K562 (cell line): Measurements from ENCODE around the gene UBE2O. TPM values are rescaled to one million over a fixed set of nuclear protein-coding genes. Genes with fewer than 3 reads are reported as not detected.

Experiments used
- ERF ChIP-seq: fragments of 450-650 bp; formaldehyde crosslinking; IDR thresholded peaks from 2 replicates; pipeline ENCODE4 v1.4.0; 2020; ENCODE audit warnings: mild to moderate bottlenecking, mixed read lengths
- GABPB1 ChIP-seq: sonication (generic); formaldehyde crosslinking; IDR thresholded peaks from 2 replicates; pipeline ENCODE4 v1.8.0; 2022; ENCODE audit warnings: mild to moderate bottlenecking, missing genetic modification reagents
- GATAD2A ChIP-seq: fragments of 450-650 bp; IDR thresholded peaks from 2 replicates; pipeline ENCODE4 v1.6.1; 2017
- HBP1 ChIP-seq: fragments of 450-650 bp; formaldehyde crosslinking; IDR thresholded peaks from 2 replicates; pipeline ENCODE4 v1.4.0; 2022; ENCODE audit warnings: missing genetic modification characterization
- HDAC1 ChIP-seq, 2 experiments: fragments of 450-650 bp; IDR thresholded peaks; 2 replicates each; pipeline ENCODE4 v1.6.1; 2016 to 2017; ENCODE audit warnings: inconsistent platforms in 1 of 2, mild to moderate bottlenecking in 1 of 2, moderate library complexity in 1 of 2
- MYC ChIP-seq, 2 experiments: fragments of 250-450 bp in 1 of 2; sonication (Bioruptor Pico) in 1 of 2; IDR thresholded peaks; 2 replicates each; pipeline versions ENCODE4 v1.5.1 to v1.6.1; 2012 to 2021; ENCODE audit warnings: low read depth in 2 of 2, borderline replicate concordance in 1 of 2, improper control_type of control experiment in 1 of 2, low read length in 1 of 2, mild to moderate bottlenecking in 1 of 2, moderate library complexity in 1 of 2
- NR2C1 ChIP-seq, 2 experiments: fragments of 450-650 bp; IDR thresholded peaks; 2 replicates each; pipeline ENCODE4 v1.6.1; 2017; ENCODE audit warnings: mild to moderate bottlenecking in 2 of 2, antibody characterized with exemption in 1 of 2, inconsistent platforms in 1 of 2, missing compliant biosample characterization in 1 of 2, missing genetic modification characterization in 1 of 2
- PHB ChIP-seq: fragments of 250-450 bp; sonication (Bioruptor Pico); IDR thresholded peaks from 2 replicates; pipeline ENCODE4 v1.5.0; 2021
- PTRF ChIP-seq: fragments of 450-650 bp; IDR thresholded peaks from 2 replicates; pipeline ENCODE4 v1.6.1; 2016; ENCODE audit warnings: mild to moderate bottlenecking, missing genetic modification characterization, missing compliant biosample characterization
- RHOXF2B ChIP-seq: fragments of 250-450 bp; sonication (Bioruptor Pico); conservative IDR thresholded peaks from 2 replicates; pipeline ENCODE4 v1.5.1; 2021
- SIX5 ChIP-seq, 2 experiments: IDR thresholded peaks; 2 replicates each; pipeline ENCODE4 v1.6.1; 2011; ENCODE audit warnings: low read length in 2 of 2, borderline replicate concordance in 1 of 2, low read depth in 1 of 2, mild to moderate bottlenecking in 1 of 2, moderate library complexity in 1 of 2; ENCODE audit not compliant: insufficient read depth in 1 of 2
- USF2 ChIP-seq: sonication (generic); formaldehyde crosslinking; IDR thresholded peaks from 2 replicates; pipeline ENCODE4 v1.5.0; 2020; ENCODE audit warnings: missing genetic modification reagents
- ZBTB12 ChIP-seq: fragments of 250-450 bp; sonication (Bioruptor Pico); IDR thresholded peaks from 2 replicates; pipeline ENCODE4 v1.4.0; 2020
- ZBTB9 ChIP-seq: fragments of 450-650 bp; formaldehyde crosslinking; IDR thresholded peaks from 2 replicates; pipeline ENCODE4 v1.4.0; 2020; ENCODE audit warnings: mild to moderate bottlenecking, moderate library complexity
- ZMIZ1 ChIP-seq, 2 experiments: fragments of 150-350 bp in 1 of 2; IDR thresholded peaks; 2 replicates each; pipeline ENCODE4 v1.6.1; 2012 to 2016; ENCODE audit warnings: low read depth in 2 of 2, low read length in 2 of 2, mild to moderate bottlenecking in 1 of 2, moderate library complexity in 1 of 2
- polyA plus RNA-seq, 8 experiments: library from polyadenylated mRNA; depleted of rRNA in 4 of 8; stranded (reverse) in 5 of 8; unstranded in 3 of 8; fragments of >200 nt; fragmentation: Nextera tagmentation in 2 of 8; fragmentation: Illumina TruSeq in 1 of 8; extraction: Ambion mirVana in 2 of 8; extraction: Trizol in 1 of 8; gene quantifications; 2 replicates each; pipeline versions ENCODE4 v1.2.1 to v1.2.3, GENCODE V29; 2011 to 2014; ENCODE audit warnings: inconsistent platforms in 1 of 8, missing spikeins in 1 of 8
- total RNA-seq, 7 experiments: library from RNA; depleted of rRNA in 6 of 7; stranded (reverse); fragments of >200 nt in 6 of 7; fragmentation: Illumina TruSeq in 2 of 7; extraction: Trizol in 2 of 7; gene quantifications; 2 replicates each; pipeline versions ENCODE4 v1.2.1 to v1.2.3, GENCODE V29; 2011 to 2021; ENCODE audit warnings: low replicate concordance in 1 of 7
- TF ChIP-seq, protein P1 (sequence below): conservative IDR thresholded peaks from 2 replicates; pipeline ENCODE4 v1.6.1; 2011; ENCODE audit warnings: low read depth, mild to moderate bottlenecking, low read length; ENCODE audit not compliant: control insufficient read depth

The UBE2O gene
- total and polyA plus RNA-seq, 9 of the 15 experiments (the other 6 are each of a cell fraction or from before 2014, with no cell fraction given): 1.6 to 39.7 (median 13.3) TPM

DNA sequence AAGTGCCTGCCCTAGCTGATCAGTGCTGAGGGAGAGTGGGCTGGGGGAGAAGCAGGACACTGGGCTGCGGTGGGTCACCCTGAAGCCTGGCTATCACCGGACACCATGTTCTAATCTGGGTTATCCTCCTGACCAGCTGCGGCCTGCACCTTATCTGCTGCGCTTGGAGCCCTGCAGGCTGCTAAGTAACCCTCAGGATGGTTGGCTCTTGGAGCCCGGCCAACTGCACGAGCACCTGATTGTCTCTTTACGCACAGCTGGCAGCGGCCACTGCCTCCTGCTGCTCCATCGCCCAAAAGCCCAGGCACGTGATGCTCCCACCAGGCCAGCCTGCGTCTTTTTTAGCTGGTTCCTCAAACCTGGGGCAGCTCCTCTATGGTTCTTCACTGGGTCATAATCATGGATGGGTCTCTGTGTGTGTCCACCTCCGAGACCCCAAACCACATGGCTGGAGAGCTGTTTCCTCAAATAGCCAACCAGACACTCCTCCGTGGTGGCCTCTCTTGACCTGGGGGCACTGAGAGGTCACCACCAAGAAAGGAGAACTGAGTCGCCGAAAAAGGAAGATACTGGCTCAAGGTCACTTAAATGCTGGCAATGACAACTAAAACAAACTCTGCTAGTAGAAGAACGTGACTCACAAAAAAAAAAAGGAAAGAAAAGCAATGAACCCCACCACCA, 46.8 kb downstream of the UBE2O start (continued):
- TF ChIP-seq ZMIZ1 (IDR thresholded peaks at IDR 0.05; ENCODE audit: low read depth in 2 of 2, low read length in 2 of 2) (peak in 1 of 2 experiments; percentile 99; a peak in 2 of 4 replicates), HBP1 (peak; percentile 83; the same call in 1 of the 2 replicates), RHOXF2B (0 out of 2 replicates have a peak, but pooled peaks have one; percentile 35), SIX5 (IDR thresholded peaks at IDR 0.05; ENCODE audit: borderline replicate concordance in 1 of 2, insufficient read depth in 1 of 2, low read depth in 1 of 2, low read length in 2 of 2) (no peak), ERF (CRISPR knock-in tag) (peak; percentile 97), USF2 (CRISPR knock-in tag) (peak; percentile 84), HDAC1 (IDR thresholded peaks at IDR 0.05) (peak; percentile 87 to 98), NR2C1 (IDR thresholded peaks at IDR 0.05) (peak; percentile 64), NR2C1 (tag; IDR thresholded peaks at IDR 0.05) (peak; percentile 86), ZBTB12 (CRISPR knock-in tag) (peak; percentile 40; the same call in 1 of the 2 replicates), PHB (no peak), GATAD2A (0 out of 2 replicates have a peak, but pooled peaks have one; percentile 41), PTRF (tag) (no peak), GABPB1 (CRISPR knock-in tag) (peak; percentile 73), ZBTB9 (peak; percentile 97), MYC (IDR thresholded peaks at IDR 0.05; ENCODE audit: low read depth, low read length) (peak; percentile 85), MYC (CRISPR knock-in tag; IDR thresholded peaks at IDR 0.05; ENCODE audit: borderline replicate concordance, low read depth) (no peak)
- TF ChIP-seq, protein P1, sequence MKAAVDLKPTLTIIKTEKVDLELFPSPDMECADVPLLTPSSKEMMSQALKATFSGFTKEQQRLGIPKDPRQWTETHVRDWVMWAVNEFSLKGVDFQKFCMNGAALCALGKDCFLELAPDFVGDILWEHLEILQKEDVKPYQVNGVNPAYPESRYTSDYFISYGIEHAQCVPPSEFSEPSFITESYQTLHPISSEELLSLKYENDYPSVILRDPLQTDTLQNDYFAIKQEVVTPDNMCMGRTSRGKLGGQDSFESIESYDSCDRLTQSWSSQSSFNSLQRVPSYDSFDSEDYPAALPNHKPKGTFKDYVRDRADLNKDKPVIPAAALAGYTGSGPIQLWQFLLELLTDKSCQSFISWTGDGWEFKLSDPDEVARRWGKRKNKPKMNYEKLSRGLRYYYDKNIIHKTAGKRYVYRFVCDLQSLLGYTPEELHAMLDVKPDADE: peak; percentile 95
